ENCODE data around the gene MYADM.
"Not testable (repeated sequence)": the region's sequence is repeated elsewhere in the genome, so short reads cannot be mapped to it uniquely, and the experiment has no call there.

MYADM gene

DNA sequence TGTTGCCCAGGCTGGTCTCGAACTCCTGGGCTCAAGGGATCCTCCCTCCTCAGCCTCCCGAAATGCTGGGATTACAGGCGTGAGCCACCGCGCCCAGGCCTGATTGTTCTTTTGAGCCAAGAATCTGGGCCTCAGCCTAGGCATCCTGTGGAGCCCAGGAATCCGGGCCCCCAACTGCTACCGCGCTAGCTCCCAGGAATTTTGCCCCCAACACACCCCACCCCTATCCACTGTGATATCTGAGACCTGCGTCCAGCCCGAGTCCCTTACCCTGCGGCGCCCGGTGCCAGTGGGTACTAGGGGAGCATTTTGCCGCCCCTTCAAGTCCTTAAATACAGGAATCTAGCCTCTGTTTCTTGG lies 838 bp upstream of the MYADM start:
- Mint-ChIP-seq H3K4me1 (peaks cover 28% of the 10 kb centered on the region), H3K27ac (peak overlapping the region; percentile 97 to 99 (median 99)), H3K27me3 (ENCODE audit: low read depth) (no peaks in the 10 kb centered on the region), H3K36me3 (ENCODE audit: low read depth) (peaks cover 8% of the 10 kb centered on the region), H3K9me3 (no peaks in the 10 kb centered on the region), H3K4me3 (peak overlapping the region; percentile 99 to 100 (median 100))
- TF ChIP-seq, protein P1, sequence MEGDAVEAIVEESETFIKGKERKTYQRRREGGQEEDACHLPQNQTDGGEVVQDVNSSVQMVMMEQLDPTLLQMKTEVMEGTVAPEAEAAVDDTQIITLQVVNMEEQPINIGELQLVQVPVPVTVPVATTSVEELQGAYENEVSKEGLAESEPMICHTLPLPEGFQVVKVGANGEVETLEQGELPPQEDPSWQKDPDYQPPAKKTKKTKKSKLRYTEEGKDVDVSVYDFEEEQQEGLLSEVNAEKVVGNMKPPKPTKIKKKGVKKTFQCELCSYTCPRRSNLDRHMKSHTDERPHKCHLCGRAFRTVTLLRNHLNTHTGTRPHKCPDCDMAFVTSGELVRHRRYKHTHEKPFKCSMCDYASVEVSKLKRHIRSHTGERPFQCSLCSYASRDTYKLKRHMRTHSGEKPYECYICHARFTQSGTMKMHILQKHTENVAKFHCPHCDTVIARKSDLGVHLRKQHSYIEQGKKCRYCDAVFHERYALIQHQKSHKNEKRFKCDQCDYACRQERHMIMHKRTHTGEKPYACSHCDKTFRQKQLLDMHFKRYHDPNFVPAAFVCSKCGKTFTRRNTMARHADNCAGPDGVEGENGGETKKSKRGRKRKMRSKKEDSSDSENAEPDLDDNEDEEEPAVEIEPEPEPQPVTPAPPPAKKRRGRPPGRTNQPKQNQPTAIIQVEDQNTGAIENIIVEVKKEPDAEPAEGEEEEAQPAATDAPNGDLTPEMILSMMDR (IDR thresholded peaks at IDR 0.05; ENCODE audit: unreplicated experiment in 3 of 3): no peak

GRCh38 chr19:53868091-53868891 lies 608 bp downstream of the MYADM start:
- TF ChIP-seq, protein P1 (IDR thresholded peaks at IDR 0.05; ENCODE audit: unreplicated experiment in 3 of 3): no peak
- Mint-ChIP-seq H3K4me3 (peak overlapping the region; percentile 99 to 100 (median 100)), H3K36me3 (ENCODE audit: low read depth) (peaks cover 13% of the 10 kb centered on the region), H3K9me3 (no peaks in the 10 kb centered on the region), H3K27me3 (ENCODE audit: low read depth) (no peaks in the 10 kb centered on the region), H3K27ac (peak overlapping the region; percentile 97 to 99 (median 99)), H3K4me1 (peaks cover 28% of the 10 kb centered on the region)

DNA sequence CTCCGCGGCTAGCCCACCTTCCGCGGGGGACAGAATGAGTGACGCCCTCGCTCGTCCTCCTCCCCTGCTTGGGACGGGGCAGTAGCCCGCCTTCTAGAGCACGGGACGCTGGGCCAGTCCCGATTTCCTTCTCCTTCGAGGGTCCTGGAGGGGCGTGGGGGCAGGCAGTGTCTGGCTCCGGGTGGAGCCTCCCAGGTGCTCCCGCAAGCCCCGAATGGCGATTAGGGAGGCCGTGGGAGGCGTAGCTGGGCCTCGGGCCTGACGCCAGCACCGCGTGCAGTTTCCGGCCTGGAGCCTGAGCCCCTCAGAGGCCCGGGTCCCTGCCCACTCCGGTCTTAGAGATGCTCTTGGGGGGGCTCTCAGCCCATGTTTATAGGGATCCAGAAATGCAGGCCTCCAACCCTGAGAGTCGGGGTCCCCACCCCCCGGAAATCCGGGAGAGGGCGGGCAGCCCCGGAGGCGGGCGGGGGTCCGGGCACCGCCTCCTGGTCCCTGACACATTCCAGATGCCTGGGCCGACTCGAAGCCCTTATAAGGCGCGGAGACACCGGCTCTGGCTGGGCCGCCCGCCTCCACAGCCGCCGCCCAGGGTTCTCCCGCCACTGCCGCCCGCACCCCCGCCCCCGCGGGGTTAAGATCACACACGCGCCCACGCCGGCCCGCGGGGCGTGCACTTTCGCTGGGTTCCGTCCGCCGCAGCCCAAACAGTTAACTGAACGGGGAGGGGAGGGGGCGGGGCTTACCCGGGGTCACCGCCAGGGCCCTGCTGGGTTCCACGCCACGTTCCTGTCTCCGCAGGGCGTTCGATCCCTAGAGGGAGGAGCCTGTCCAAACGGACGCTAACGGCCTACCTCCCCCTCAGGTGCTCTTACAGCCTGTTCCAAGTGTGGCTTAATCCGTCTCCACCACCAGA lies 1.5 kb downstream of the MYADM start:
- TF ChIP-seq, protein P1 (IDR thresholded peaks at IDR 0.05; ENCODE audit: unreplicated experiment in 3 of 3): peak; percentile 20 to 33 (median 30)
- Mint-ChIP-seq H3K27me3 (ENCODE audit: low read depth) (no peaks in the 10 kb centered on the region), H3K4me1 (peaks cover 35% of the 10 kb centered on the region), H3K9me3 (no peaks in the 10 kb centered on the region), H3K27ac (peak overlapping the region; percentile 44 to 99 (median 97)), H3K36me3 (ENCODE audit: low read depth) (peaks cover 21% of the 10 kb centered on the region), H3K4me3 (peak overlapping the region; percentile 99 to 100 (median 100))

DNA sequence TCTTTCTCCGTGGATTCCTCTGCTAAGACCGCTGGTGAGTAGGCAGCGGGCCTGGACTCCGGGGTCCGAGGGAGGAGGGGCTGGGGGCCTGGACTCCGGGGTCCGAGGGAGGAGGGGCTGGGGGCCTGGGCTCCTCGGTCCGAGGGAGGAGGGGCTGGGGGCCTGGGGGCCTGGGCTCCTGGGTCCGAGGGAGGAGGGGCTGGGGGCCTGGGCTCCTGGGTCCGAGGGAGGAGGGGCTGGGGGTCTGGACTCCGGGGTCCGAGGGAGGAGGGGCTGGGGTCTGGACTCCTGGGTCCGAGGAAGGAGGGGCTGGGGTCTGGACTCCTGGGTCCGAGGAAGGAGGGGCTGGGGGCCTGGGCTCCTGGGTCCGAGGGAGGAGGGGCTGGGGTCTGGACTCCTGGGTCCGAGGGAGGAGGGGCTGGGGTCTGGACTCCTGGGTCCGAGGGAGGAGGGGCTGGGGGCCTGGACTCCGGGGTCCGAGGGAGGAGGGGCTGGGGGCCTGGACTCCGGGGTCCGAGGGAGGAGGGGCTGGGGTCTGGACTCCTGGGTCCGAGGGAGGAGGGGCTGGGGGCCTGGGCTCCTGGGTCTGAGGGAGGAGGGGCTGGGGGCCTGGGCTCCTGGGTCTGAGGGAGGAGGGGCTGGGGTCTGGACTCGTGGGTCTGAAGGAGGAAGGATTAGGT lies 2.3 kb downstream of the MYADM start:
- H3K9me3 Mint-ChIP-seq; H3K27me3 Mint-ChIP-seq (ENCODE audit: low read depth): not testable (repeated sequence)
- Mint-ChIP-seq H3K4me3 (peak overlapping the region; percentile 99 to 100 (median 100)), H3K36me3 (ENCODE audit: low read depth) (peaks cover 29% of the 10 kb centered on the region), H3K27ac (peak overlapping the region; percentile 59 to 99 (median 65)), H3K4me1 (peaks cover 43% of the 10 kb centered on the region)

GRCh38 chr19:53870485-53870844 lies 2.8 kb downstream of the MYADM start:
- Mint-ChIP-seq H3K4me1 (peaks cover 43% of the 10 kb centered on the region), H3K27ac (peak overlapping the region; percentile 41 to 70 (median 65)), H3K4me3 (peak overlapping the region; percentile 81 to 86 (median 83)), H3K36me3 (ENCODE audit: low read depth) (peaks cover 29% of the 10 kb centered on the region), H3K27me3 (ENCODE audit: low read depth) (no peaks in the 10 kb centered on the region), H3K9me3 (no peaks in the 10 kb centered on the region)
- TF ChIP-seq, protein P1 (IDR thresholded peaks at IDR 0.05; ENCODE audit: unreplicated experiment in 3 of 3): no peak

- Mint-ChIP-seq H3K4me1 (peaks cover 45% of the 10 kb centered on the region), H3K9me3 (no peaks in the 10 kb centered on the region), H3K4me3 (peak overlapping the region; percentile 43 to 86 (median 81)), H3K27me3 (ENCODE audit: low read depth) (no peaks in the 10 kb centered on the region), H3K36me3 (ENCODE audit: low read depth) (peaks cover 36% of the 10 kb centered on the region), H3K27ac (peak overlapping the region; percentile 1 to 43 (median 41))
- TF ChIP-seq, protein P1 (IDR thresholded peaks at IDR 0.05; ENCODE audit: unreplicated experiment in 3 of 3): no peak
Observed at GRCh38 chr19:53871454-53871853, 3.8 kb downstream of the MYADM start.
